Activated effector memory CD4-positive, alpha-beta T cell treated with Interleukin-2 at 50 U/mL for 16 hours (primary cell): ENCODE results near the gene DBNDD1.
A peak's percentile ranks its signal among the peaks of the same experiment; 100 is the strongest.
"Not testable (repeated sequence)": the region's sequence is repeated elsewhere in the genome, so short reads cannot be mapped to it uniquely, and the experiment has no call there.

Experiments used
- DNase-seq: peaks from one replicate; pipeline ENCODE4 v3.0.0-alpha.2; 2020

The DBNDD1 gene

DNA sequence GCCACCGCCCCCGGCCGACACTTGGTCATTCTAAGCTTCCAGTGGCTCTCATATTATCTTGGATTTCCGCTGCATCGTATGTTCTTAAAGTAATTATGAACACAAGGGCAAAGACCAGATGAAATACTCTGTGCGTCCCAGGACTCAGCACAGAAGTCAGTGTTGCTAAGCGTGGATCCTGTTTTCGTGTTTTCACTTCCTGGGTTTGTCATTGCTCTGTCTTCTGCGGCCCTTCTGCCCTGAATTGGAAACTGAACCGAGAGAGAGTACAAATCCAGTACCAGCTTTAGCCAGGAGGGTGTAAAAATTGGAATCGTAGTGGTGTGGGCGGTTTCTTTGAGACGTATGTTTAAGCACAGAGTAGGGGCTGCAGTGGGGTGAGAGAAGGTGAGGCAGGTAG, 32.7 kb downstream of the DBNDD1 start:
- DNase-seq = no peak

DNA sequence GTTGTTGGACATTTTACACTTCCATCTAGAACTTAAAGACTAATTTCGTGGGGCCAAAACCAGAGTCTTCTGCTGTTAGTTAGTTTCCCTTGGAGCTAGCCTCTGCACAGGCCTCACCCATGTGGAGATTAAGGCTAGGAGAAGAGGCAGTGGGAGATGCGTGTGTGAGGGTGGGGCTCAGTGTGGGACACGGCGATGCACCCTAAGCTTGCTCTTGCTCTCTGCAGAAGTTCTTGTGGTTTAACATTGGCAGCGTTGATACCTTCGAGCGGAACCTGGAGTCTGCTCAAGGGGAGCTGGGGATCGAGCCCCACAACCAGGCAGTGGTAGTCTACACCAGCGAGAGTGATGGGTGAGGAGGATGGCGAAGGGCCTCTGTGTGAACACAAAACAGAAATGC, 34.0 kb downstream of the DBNDD1 start:
- no peak for DNase-seq

DNA sequence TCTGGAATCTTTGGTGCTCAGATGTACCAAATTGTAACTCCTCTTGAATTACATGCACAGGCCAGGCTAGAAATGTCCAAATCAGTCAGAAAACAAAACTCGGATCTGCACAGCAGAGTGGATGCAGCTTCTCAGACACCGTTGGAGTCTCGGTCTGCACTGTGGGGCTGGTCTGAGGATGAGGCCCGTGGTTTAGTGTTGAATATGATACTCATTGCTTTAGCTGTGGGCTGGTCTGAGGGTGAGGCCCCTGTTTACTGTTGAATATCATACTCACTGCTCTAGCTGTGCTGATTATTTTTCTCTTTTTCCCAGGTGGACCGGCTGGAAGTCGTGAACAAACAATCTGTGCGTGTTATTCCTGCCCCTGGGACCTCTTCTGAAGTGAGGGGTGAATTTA, 35.0 kb downstream of the DBNDD1 start:
- DNase-seq = no peak

DNA sequence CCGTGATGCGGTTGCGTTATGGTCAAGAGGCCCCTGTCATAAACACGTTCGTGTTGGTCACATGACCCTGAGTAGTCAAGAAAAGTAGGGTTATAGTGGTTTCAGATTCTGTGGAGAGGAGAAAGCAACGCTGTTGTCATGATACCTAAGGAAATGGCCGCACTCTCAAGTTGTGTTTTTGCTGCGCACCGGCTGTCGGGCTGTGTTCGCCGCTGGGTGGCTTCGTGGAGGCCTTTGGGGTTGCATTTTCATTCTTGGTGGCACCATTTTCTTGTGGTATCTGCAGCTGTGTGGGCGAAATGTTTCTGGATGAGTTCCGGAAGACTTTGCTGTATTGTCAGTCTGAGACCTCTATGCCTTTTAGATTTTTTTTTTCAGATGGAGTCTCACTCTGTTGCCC, 35.7 kb downstream of the DBNDD1 start:
- DNase-seq = no peak

DNA sequence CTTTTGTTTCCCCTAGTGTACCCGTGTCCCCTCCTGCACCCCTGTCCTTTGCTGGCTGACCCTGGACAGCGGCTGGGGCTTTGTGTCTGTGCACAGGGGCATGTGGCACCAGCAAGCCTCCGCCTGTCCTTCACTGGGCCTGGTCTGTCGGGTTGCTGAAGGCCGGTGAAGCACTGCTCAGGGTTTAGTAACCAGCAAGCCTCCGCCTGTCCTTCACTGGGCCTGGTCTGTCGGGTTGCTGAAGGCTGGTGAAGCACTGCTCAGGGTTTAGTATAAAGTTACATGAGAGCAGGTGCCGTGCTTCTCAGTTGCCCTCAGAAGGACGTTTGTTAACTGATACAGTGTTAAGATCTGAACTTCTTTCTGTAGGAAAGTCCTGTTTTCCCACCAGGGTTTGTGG, 36.9 kb downstream of the DBNDD1 start:
- no peak for DNase-seq

DNA sequence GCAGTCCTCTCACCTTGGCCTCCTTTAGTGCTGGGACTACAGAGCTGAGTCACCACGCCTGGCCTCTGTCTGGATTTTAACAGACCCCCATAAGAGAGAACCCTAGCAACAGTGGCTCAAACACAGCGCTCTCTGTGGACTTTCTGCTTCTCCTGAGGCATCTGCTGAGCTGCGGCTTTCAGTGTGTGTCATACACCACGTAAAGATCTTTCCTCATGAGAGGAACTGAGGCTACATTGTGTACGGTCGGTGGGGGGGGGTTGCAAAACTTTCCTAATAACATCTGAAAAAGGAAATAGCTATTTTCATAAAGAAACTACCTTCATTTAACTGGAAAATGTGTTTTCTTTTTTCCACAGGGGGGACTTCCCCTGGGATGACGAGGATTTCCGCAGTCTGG, 37.8 kb downstream of the DBNDD1 start:
- DNase-seq = no peak

DNA sequence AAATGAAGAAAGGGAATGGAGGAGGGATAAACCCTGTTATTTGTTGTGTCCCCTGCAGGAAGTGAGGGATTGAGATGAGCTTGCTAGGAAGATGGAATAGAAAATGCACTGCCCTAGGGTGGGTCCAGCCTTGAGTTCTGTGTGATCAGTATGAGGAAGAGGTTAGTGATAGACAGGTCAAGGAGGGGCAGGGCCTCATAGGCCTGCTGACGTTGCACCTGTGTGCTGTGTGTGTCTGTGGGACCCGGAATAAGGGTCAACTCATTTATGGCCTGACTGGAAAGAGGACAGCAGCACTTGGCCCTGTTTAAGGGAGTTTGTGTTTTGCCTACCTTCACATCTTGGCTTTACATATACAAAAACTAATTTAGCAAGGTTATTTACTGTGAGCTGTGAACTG, 44.4 kb downstream of the DBNDD1 start:
- no peak for DNase-seq

DNA sequence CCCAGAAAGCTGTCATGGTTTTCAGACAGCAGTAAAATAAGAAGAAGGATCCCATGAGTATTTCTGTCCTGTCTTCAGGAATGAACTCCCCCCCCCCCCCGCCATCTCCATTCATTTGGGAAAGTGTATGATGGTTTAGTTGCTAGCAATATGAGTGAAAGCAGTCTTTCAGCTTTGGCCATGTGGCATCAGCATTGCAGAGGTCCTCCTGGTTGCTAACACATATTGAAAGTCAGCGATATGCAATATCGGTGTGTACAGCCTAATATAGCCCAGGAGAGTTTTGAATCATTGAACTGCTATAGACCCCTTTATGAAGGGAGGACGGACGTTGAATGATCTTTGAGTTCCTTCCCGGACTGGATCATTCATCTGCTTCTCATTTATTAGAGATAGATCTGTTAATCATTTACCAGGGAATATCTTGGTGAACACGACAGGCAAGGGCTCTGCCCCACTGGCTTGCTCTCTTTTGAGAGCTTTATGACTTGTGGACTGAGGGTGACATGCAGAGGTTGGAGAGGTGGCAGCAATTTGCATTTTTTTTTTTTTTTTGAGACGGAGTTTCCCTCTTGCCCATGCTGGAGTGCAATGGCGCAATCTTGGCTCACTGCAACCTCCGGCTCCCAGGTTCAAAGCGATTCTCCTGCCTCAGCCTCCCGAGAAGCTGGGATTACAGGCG, 45.5 kb downstream of the DBNDD1 start:
- no peak for DNase-seq

DNA sequence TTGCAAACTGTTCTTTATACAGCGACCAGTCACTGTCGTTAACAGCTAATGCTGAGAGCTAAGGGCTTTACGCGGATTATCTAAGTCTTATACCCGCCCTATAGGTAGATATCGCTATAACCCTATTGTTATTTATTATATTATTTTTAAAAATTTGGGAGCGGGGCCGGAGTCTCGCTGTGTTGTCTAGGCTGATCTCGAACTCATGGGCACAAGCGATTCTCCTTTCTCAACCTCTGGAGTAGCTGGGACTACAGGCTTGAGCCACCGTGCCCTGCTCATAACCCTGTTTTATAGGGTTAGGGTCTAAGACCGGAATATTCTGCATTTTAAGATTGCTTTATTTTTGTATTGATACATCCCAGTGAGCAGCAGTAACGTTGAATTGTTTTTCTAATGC, 46.0 kb downstream of the DBNDD1 start:
- no peak for DNase-seq

DNA sequence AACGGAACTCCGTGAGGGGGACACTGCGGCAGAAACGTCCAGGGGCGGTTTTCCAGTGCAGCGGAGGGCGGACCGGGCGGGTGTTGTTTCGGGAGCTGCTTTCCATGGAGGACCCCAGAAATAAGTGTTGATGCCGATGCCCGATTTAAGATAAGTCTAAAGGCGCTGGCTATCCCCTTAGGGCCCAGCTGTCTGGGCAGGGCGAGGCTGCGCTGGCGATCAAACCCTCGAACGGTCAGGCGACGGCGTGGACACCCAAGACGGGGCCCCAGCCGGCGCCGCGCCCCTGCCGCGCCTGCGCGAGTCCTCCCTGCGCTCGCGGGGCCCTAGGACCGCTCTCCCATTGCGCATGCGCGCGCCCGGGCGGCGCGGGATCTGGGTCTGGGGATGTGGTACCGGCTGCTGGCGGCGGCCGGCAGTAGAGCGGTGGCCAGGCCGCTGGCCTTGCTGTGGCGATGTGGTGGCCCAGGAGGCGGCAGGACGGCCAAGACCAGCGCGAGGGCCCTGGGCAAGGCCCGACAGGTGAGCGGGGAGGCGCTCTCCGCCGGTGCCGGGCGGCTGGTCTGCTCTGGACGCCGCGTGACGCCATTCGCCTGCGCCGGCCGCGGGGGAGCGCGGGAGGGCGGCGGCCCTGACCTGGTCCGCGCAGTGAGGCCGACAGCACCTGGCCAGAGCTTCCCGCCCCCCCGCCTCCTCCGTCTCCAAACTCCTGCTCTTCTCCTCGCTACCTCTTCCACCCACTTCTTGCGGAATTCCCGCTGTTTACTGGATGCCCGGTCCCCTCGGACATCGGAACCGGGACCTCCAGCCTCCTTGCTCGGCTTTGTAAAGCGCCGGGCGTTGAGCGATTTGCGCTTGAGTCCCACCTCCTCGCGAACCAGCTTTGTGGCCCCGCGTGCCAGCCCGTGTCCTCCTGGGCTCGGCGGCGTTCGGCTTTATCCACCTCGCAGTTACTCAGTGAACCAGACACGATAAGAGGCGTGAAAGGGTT, 46.7 kb downstream of the DBNDD1 start:
- DNase-seq = peak; percentile 88

DNA sequence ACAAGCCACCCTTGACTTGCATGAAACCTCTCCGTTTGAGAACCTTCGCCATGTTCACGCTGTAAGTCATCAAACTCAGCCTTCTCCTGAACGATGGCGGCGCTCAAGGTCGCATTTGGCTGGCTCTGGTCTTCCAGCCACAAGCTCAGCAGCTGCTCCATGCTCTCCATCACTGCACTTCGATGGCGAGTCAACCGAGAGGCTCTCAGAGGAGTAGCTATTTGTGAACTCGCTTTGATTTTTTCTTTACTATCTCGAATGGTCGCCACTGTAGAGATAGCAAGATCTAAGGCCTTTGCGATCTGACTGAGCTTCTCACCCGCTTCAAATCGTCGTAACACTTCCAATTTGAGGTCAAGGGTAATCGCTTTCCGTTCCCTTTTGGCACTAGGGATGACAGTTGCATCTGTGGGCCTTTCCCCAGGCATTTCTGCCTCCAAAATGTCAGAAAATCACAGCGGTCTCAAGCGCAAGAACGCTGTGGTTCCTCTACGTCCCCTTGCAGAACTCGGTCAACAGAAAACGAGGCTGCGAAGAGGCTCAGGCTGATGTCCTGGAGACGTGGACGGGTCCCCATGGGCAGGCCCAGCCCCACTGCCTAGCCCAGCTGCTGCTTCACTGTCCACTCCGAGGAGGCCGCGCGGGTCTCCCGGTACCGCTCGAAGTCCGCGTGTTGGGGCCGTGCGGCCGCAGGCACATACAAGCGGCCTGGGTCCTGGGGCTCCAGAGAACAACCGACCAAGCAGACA, 47.6 kb downstream of the DBNDD1 start:
- peak; percentile 1 for DNase-seq

DNA sequence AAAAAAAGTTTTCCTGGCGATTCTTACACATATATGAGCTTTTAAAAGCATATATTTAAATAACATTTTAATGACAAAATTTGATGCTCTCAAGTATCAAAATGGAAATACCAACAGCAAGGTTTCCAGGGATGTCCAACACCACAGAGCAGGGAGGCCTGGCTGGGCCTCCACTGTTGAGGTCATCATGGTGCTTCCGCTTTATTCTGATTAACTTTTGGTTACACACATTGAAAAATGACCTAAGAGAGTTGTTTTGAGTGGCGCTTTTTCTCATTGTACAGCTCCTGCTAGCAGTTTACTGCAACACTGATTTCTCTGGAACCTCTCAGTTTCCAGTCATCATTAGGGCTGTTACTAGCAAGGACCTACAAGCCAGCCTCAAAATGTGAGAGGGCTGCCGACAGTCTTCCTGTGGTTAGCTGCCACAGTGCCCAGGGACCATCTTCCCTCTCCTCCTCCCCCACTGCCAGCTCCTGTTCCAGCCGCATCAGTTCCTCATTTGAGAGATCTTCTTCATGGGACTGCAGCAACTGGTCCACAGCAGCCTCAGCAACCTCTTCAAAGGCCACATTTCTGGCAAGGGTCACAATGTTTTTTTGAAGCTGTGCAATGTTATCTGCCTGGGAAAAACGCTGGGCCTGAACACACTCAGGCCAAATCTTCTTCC, 49.4 kb downstream of the DBNDD1 start:
- no peak for DNase-seq

DNA sequence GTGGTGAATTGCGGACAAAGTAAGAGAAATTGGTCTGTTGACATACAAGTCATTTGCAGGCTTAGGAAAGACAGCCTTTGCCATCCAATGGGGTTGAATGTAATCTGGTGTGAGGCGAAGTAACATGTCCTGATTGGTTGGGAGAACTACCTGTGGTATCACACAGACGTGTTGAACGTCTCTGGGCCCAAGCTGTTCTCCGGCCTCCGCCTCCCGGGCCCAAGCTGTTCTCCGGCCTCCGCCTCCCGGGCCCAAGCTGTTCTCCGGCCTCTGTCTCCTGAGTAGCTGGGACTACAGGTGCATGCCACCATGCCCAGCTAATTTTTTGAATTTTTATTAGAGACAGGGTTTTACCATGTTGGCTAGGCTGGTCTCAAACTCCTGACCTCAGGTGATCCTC, 51.2 kb downstream of the DBNDD1 start:
- not testable (repeated sequence) for DNase-seq

DNA sequence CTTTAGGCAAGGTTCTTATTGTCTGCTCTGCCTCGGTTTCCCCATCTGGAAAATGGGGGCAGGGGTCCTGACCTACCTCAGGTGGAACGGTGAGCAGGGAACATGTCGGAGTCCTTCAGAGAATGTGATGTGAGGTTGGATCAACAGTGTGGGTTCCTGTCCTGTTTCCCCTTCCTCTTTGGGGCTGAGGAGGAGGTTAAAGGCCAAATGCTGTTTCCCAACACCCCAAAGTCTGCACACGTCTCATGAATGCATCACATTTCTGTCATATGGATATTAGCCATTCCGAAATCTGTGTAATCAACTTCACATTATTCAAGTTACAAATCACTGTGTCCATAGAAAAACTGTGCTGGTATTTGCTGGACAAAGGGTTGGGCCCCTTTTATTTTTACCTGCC, 51.8 kb downstream of the DBNDD1 start:
- DNase-seq = not testable (repeated sequence)

DNA sequence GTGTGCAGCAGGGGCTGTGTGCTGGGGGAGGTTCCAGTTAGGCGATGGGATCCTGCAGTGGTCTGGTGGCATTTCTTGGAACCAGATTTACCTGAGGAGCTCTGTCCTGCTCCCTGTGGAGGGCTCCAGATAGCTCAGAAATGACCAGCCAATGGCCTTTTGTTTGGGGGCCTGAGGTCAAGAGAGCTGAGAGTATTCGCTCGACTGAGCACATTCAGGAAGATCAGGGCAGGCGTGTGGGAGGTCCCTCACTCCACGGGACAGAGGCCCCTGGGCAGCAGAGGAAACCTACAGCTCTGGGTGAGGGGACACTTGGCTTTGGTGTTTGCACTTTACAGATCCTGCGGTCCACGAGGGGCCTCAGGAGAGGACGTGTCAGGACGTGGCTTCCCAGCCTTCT, 52.5 kb downstream of the DBNDD1 start:
- no peak for DNase-seq

DNA sequence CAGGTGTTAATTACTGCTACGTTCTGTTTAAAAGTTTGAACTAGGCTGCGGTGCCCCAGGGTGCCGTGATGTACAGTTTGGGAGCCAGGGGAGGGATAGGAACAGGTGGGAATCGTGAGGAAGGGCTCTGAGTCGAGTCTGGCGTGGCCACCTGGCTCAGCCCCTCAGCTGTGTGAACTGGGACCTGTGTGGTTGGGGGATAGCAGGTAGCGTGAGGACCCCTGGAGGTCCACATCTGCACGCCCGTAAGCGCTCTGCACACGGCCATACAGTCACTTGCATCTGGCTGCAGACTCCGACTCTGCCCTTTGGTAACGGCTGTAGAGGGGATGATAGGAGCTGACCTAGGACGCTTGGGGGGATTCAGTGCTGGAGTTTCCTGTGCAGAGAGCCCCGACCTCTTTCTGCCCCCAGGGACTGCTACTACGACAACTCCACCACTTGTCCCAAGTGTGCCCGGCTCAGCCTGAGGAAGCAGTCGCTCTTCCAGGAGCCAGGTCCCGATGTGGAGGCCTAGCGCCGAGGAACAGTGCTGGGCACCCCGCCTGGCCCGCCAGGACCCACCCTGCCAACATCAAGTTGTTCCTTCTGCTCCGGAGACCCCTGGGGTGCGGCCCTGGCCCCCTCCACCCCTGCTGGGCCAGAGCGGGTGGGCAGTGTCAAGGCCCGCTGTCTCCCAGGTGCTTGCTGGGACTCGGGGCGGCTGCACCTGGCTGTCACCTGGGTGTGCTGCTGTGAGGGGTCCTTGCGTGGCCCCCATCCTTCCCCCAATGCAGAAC, 53.6 kb downstream of the DBNDD1 start:
- DNase-seq = no peak

DNA sequence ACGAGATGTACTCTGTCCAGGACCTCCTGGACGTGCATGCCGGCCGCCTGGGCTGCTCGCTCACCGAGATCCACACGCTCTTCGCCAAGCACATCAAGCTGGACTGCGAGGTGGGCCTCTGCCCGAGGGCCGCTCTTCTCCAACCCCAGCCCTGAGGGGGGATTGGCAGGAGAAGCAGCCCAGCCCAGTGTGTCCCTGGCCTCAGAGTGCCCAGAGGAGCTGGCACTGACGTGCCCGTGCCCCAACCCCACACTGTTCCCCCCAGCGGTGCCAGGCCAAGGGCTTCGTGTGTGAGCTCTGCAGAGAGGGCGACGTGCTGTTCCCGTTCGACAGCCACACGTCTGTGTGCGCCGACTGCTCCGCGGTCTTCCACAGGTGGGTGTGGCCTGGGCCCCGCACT, 55.1 kb downstream of the DBNDD1 start:
- DNase-seq = no peak

DNA sequence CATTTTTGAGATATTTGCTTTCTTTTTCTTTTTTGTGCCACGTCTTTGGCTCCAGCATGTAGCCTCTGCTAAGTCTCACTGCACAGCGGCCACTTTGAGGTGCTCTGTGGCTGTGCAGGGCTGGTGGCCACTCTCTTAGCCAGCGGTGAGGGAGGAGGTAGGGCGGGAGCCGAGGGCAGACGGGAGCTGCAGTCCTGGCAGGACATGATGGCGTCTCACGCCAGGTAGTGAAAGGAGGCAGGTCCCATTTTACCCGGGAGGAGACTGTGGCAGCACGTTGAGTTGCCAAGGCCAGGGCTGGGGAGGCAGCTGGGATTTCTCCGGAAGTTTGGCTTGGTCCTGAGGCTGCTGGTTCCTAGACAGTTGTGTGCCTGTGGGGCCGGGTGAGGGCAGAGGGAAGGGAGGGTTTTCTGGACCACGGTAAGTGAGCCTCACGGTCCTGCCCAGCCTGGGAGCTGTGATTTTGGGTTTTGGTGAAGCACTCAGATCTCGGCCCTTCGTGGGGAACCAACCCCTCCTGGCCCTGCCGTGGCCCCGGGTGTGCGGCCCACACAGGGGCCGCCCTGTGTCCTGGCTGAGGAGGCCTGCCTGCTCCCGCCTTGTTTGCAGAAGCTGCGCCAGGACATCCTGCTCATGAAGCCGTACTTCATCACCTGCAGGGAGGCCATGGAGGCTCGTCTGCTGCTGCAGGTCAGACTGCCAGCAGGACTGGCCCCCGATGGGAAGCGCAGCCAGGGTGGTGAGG, 56.3 kb downstream of the DBNDD1 start:
- no peak for DNase-seq

DNA sequence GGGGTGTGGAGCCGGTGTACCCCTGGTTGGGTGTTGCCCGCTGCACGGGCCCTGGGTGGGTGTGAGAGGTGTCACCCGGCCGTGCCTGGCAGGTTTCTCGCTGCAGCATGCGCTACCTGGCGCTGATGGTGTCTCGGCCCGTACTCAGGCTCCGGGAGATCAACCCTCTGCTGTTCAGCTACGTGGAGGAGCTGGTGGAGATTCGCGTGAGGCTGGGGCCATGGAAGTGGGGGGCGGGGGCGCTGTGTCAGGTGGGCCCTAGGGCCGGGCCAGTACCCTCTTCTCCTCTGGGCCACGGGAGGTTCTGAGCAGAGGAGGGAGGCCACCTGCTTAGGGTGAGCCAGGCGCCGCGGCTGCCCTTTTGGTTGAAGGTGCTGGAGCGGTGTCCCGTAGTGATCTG, 57.3 kb downstream of the DBNDD1 start:
- DNase-seq = no peak

DNA sequence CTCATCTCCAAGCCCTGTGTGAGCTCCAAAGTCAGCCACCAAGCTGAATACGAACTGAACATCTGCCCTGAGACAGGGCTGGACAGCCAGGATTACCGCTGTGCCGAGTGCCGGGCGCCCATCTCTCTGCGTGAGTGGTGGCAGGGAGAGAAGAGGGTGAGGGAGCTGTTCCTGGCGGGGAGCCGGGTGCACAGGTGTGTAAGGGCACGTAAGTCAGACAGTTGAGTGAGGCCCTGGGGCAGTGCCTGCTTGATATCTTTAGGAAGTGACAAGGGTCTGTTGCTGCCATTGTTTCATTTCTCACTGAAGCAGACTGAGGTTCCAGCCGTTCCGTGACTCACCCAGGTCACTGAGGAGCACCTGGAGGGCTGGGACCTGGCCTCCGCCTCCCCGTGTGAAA, 58.3 kb downstream of the DBNDD1 start:
- no peak for DNase-seq

DNA sequence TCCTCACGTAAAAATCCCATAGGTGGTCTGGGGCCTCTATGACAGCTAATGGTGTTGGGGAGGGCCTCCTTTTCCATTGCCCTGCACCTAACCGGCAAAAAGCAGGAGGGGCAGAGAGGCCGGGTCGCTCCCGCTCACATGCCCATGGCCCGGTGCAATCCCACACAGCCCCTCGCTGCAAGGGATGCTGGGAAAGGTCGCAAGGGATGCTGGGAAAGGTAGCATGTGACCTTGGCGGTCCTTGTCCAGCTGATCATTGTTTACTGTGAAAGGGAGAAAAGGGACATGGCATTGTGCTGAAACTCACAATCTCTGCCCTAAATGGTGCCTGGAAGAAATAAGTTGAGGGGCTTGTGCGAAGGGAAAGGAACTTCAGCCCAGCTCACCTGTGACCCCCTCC, 60.7 kb downstream of the DBNDD1 start:
- no peak for DNase-seq
